Neuronal stem cell (in vitro differentiated cells): ENCODE data around the gene GPATCH8.

Experiments used
- DNase-seq: peaks from one replicate; pipeline ENCODE4 v3.0.0-alpha.2; 2013; ENCODE audit warnings: low spot score
- H2AFZ ChIP-seq: one replicate; pipeline ENCODE4 v1.6.1; 2013; ENCODE audit warnings: mild to moderate bottlenecking, low read length, inconsistent platforms
- H2AK5ac ChIP-seq: 2 replicates; pipeline ENCODE4 v1.6.1; 2013; ENCODE audit warnings: low read depth, mild to moderate bottlenecking, inconsistent platforms, low read length, moderate library complexity, mixed read lengths
- H2BK120ac ChIP-seq: 2 replicates; pipeline ENCODE4 v1.6.1; 2013; ENCODE audit warnings: low read depth, mild to moderate bottlenecking, inconsistent platforms, low read length, moderate library complexity, mixed read lengths
- H2BK12ac ChIP-seq: one replicate; pipeline ENCODE4 v1.6.1; 2013; ENCODE audit warnings: low read length, inconsistent platforms
- H2BK15ac ChIP-seq: 2 replicates; pipeline ENCODE4 v1.6.1; 2013; ENCODE audit warnings: mild to moderate bottlenecking, low read length, inconsistent platforms, mixed read lengths
- H2BK5ac ChIP-seq: one replicate; pipeline ENCODE4 v1.6.1; 2013; ENCODE audit warnings: inconsistent platforms, mild to moderate bottlenecking, low read length, moderate library complexity
- H3K14ac ChIP-seq: one replicate; pipeline ENCODE4 v1.6.1; 2013; ENCODE audit warnings: low read length, inconsistent platforms
- H3K18ac ChIP-seq: 2 replicates; pipeline ENCODE4 v1.6.1; 2013; ENCODE audit warnings: low read length, inconsistent platforms
- H3K23ac ChIP-seq: 2 replicates; pipeline ENCODE4 v1.6.1; 2013; ENCODE audit warnings: low read depth, mild to moderate bottlenecking, mixed read lengths, low read length, inconsistent platforms; ENCODE audit not compliant: poor library complexity
- H3K27ac ChIP-seq: replicated peaks from 3 replicates; pipeline ENCODE4 v1.5.1; 2013; ENCODE audit warnings: low read length, inconsistent platforms
- H3K27me3 ChIP-seq, 3 experiments: 2 replicates each; pipeline ENCODE4 v1.6.1; 2013; ENCODE audit warnings: low read length in 3 of 3, mild to moderate bottlenecking in 2 of 3, inconsistent platforms in 1 of 3, low read depth in 1 of 3, mixed read lengths in 1 of 3, moderate library complexity in 1 of 3; ENCODE audit not compliant: control insufficient read depth in 3 of 3, insufficient read depth in 3 of 3
- H3K36me3 ChIP-seq, 2 donors: replicated peaks in 1 of 2; 2 replicates each; pipeline ENCODE4 v1.6.1; 2013; ENCODE audit warnings: low read length in 2 of 2; ENCODE audit not compliant: control insufficient read depth in 2 of 2, insufficient read depth in 2 of 2
- H3K4ac ChIP-seq: 2 replicates; pipeline ENCODE4 v1.6.1; 2013; ENCODE audit warnings: inconsistent platforms, mild to moderate bottlenecking, low read length, moderate library complexity
- H3K4me1 ChIP-seq, 2 donors: 1 replicate in 1 of 2; 2 replicates in 1 of 2; pipeline ENCODE4 v1.6.1; 2013; ENCODE audit warnings: low read length in 2 of 2, low read depth in 1 of 2; ENCODE audit not compliant: control insufficient read depth in 2 of 2, insufficient read depth in 1 of 2
- H3K4me2 ChIP-seq: one replicate; pipeline ENCODE4 v1.6.1; 2013; ENCODE audit warnings: mild to moderate bottlenecking, low read length, inconsistent platforms; ENCODE audit not compliant: insufficient read depth, poor library complexity, severe bottlenecking
- H3K4me3 ChIP-seq, 2 donors: 2 replicates each; pipeline ENCODE4 v1.5.1; 2013; ENCODE audit warnings: low read length in 2 of 2, mild to moderate bottlenecking in 2 of 2, inconsistent platforms in 1 of 2, moderate library complexity in 1 of 2
- H3K79me1 ChIP-seq: one replicate; pipeline ENCODE4 v1.6.1; 2013; ENCODE audit warnings: low read depth, mild to moderate bottlenecking, inconsistent platforms, low read length, moderate library complexity
- H3K9ac ChIP-seq: one replicate; pipeline ENCODE4 v1.6.1; 2013; ENCODE audit warnings: mild to moderate bottlenecking, low read depth, low read length, inconsistent platforms; ENCODE audit not compliant: poor library complexity
- H3K9me3 ChIP-seq, 2 donors: replicated peaks in 1 of 2; 2 replicates each; pipeline versions ENCODE3 to v1.6.1; 2013; ENCODE audit warnings: low read length in 2 of 2, mild to moderate bottlenecking in 2 of 2, inconsistent platforms in 1 of 2, low read depth in 1 of 2, mixed read lengths in 1 of 2, moderate library complexity in 1 of 2; ENCODE audit not compliant: control insufficient read depth in 2 of 2, insufficient read depth in 1 of 2
- H4K8ac ChIP-seq: one replicate; pipeline ENCODE4 v1.6.1; 2013; ENCODE audit warnings: low read depth, mild to moderate bottlenecking, inconsistent platforms, low read length, moderate library complexity
- H4K91ac ChIP-seq: one replicate; pipeline ENCODE4 v1.6.1; 2013; ENCODE audit warnings: low read length, low read depth, mild to moderate bottlenecking, inconsistent platforms; ENCODE audit not compliant: poor library complexity
- WGBS, 2 donors: extraction: QIAGEN DNeasy Blood & Tissue Kit; methylation state at CpG; one replicate each; pipeline ENCODE4 v1.1.7; 2013; ENCODE audit warnings: missing lambda C conversion rate in 2 of 2, mixed read lengths in 1 of 2; ENCODE audit not compliant: insufficient read length in 2 of 2, insufficient replicate concordance in 1 of 2; ENCODE audit errors: extremely low coverage in 2 of 2; 5-methylcytosine and 5-hydroxymethylcytosine counted together

The GPATCH8 gene

GRCh38 chr17:44352828-44353671, 150.2 kb downstream of the GPATCH8 start:
- Histone ChIP-seq H2AK5ac (peak overlapping the region; percentile 56), H3K18ac (peak overlapping the region; percentile 89), H3K4me3 (peak overlapping the region in 1 of 2 donors; percentile 17), H3K9ac (peak overlapping the region; percentile 50), H3K79me1 (peaks cover 8% of the 10 kb centered on the region), H2BK15ac (no peak overlapping the region), H3K27me3 (peaks cover 0 to 2% (median 0%) of the 10 kb centered on the region in 3 experiments), H3K14ac (no peak overlapping the region), H3K4ac (peak overlapping the region; percentile 66), H3K4me2 (peak overlapping the region; percentile 69), H2BK12ac (peak overlapping the region; percentile 10), H4K91ac (no peak overlapping the region), H4K8ac (peak overlapping the region; percentile 96), H3K36me3 (peaks cover 25 to 44% of the 10 kb centered on the region in 2 donors), H3K23ac (peak overlapping the region; percentile 85), H2AFZ (no peak overlapping the region), H3K4me1 (peaks cover 0 to 3% of the 10 kb centered on the region in 2 donors), H2BK120ac (no peak overlapping the region), H3K9me3 (no peaks in the 10 kb centered on the region), H3K27ac (no peak overlapping the region), H2BK5ac (no peak overlapping the region)
- WGBS, 2 donors = no CpG with 5 or more reads among the region's 22 CpGs
- no peak for DNase-seq

GRCh38 chr17:44351961-44352827, 151.0 kb downstream of the GPATCH8 start:
- Histone ChIP-seq H3K14ac (peak overlapping the region; percentile 82), H3K79me1 (peaks cover 8% of the 10 kb centered on the region), H3K9me3 (no peaks in the 10 kb centered on the region), H3K4me1 (peaks cover 0 to 3% of the 10 kb centered on the region in 2 donors), H2AFZ (no peak overlapping the region), H3K9ac (peak overlapping the region; percentile 84), H3K4me2 (no peak overlapping the region), H2BK15ac (no peak overlapping the region), H3K27me3 (peaks cover 0 to 2% (median 0%) of the 10 kb centered on the region in 3 experiments), H2BK120ac (no peak overlapping the region), H3K36me3 (peaks cover 23 to 39% of the 10 kb centered on the region in 2 donors), H4K8ac (peak overlapping the region; percentile 96), H3K23ac (peak overlapping the region; percentile 93), H3K18ac (no peak overlapping the region), H4K91ac (no peak overlapping the region), H2BK5ac (no peak overlapping the region), H3K27ac (no peak overlapping the region), H3K4ac (peak overlapping the region; percentile 84), H3K4me3 (no peak overlapping the region), H2BK12ac (peak overlapping the region; percentile 84), H2AK5ac (peak overlapping the region; percentile 81)
- WGBS, 2 donors = no CpG with 5 or more reads among the region's 36 CpGs
- no peak for DNase-seq

GRCh38 chr17:44351464-44351863, 151.7 kb downstream of the GPATCH8 start:
- no peak overlapping the region for H2BK15ac ChIP-seq
- peaks cover 0 to 3% of the 10 kb centered on the region in 2 donors for H3K4me1 ChIP-seq
- H3K79me1 ChIP-seq = peaks cover 8% of the 10 kb centered on the region
- no peak overlapping the region for H3K23ac ChIP-seq
- H3K14ac ChIP-seq = no peak overlapping the region
- H3K9ac ChIP-seq = no peak overlapping the region
- no peak overlapping the region for H2BK5ac ChIP-seq
- H3K18ac ChIP-seq = no peak overlapping the region
- no peak overlapping the region for H2AFZ ChIP-seq
- no peak overlapping the region for H2BK120ac ChIP-seq
- H2AK5ac ChIP-seq = no peak overlapping the region
- H3K36me3 ChIP-seq = peaks cover 23 to 35% of the 10 kb centered on the region in 2 donors
- H3K27me3 ChIP-seq = peaks cover 0 to 2% (median 0%) of the 10 kb centered on the region in 3 experiments
- no peak overlapping the region for H3K4me2 ChIP-seq
- no peak overlapping the region for H4K8ac ChIP-seq
- H3K4me3 ChIP-seq = no peak overlapping the region
- H2BK12ac ChIP-seq = no peak overlapping the region
- no peak overlapping the region for H4K91ac ChIP-seq
- DNase-seq = no peak
- no peak overlapping the region for H3K27ac ChIP-seq
- WGBS, 2 donors = no CpG with 5 or more reads among the region's 8 CpGs
- no peaks in the 10 kb centered on the region for H3K9me3 ChIP-seq
- no peak overlapping the region for H3K4ac ChIP-seq
